Measurements from ENCODE around the gene TEPSIN. TPM values are rescaled to one million over a fixed set of nuclear protein-coding genes. Genes with fewer than 3 reads are reported as not detected.
A peak's percentile ranks its signal among the peaks of the same experiment; 100 is the strongest.

TEPSIN gene
- total RNA-seq, 4 donors from 2014 or later, result 15.5 to 32.9 (median 24.3) TPM

GRCh38 chr17:81286491-81287145, 47.8 kb upstream of the TEPSIN start:
- H3K27ac ChIP-seq, result peak overlapping the region; percentile 46 to 76 (median 68)
- H3K4me3 ChIP-seq, result no peak overlapping the region
- intact Hi-C loops (cut with DNase I; ENCODE audit: low total_unique reads), result no loop called here
- H3K27me3 ChIP-seq, result no peaks in the 10 kb centered on the region
- no peak for DNase-seq
- H3K36me3 ChIP-seq, result peaks cover 0 to 22% of the 10 kb centered on the region in 2 donors
- ATAC-seq, result no peak
- H3K4me1 ChIP-seq, result peaks cover 0 to 5% of the 10 kb centered on the region in 2 donors
- in situ Hi-C loops (cut with MboI; ENCODE audit: low sequenced_read_pairs in 4 of 4), result no loop called here
- TF ChIP-seq CTCF (IDR thresholded peaks at IDR 0.05 in 4 of 5, conservative IDR thresholded peaks at IDR 0.05 in 1 of 5) (no peak), POLR2A (IDR thresholded peaks at IDR 0.05) (no peak)
- no peaks in the 10 kb centered on the region for H3K9me3 ChIP-seq

GRCh38 chr17:81285894-81286293, 47.0 kb upstream of the TEPSIN start:
- Histone ChIP-seq H3K9me3 (no peaks in the 10 kb centered on the region), H3K27ac (peak overlapping the region; percentile 46 to 76 (median 68)), H3K4me1 (peaks cover 0 to 5% of the 10 kb centered on the region in 2 donors), H3K36me3 (peaks cover 0 to 23% of the 10 kb centered on the region in 2 donors), H3K27me3 (no peaks in the 10 kb centered on the region), H3K4me3 (peak overlapping the region; percentile 31 to 45 (median 40))
- intact Hi-C loops (cut with DNase I; ENCODE audit: low total_unique reads) (no loop called here), in situ Hi-C loops (cut with MboI; ENCODE audit: low sequenced_read_pairs in 4 of 4) (no loop called here)
- TF ChIP-seq CTCF (IDR thresholded peaks at IDR 0.05 in 4 of 5, conservative IDR thresholded peaks at IDR 0.05 in 1 of 5) (no peak), POLR2A (IDR thresholded peaks at IDR 0.05) (no peak)
- ATAC-seq (peak in 1 of 2 donors; percentile 18), DNase-seq (no peak)

- peak overlapping the region; percentile 31 to 45 (median 40) for H3K4me3 ChIP-seq
- DNase-seq (peak; percentile 51 to 57), ATAC-seq (peak; percentile 21 to 37)
- peaks cover 0 to 5% of the 10 kb centered on the region in 2 donors for H3K4me1 ChIP-seq
- intact Hi-C loops (cut with DNase I; ENCODE audit: low total_unique reads) (no loop called here), in situ Hi-C loops (cut with MboI; ENCODE audit: low sequenced_read_pairs in 4 of 4) (no loop called here)
- TF ChIP-seq POLR2A (IDR thresholded peaks at IDR 0.05) (no peak), CTCF (IDR thresholded peaks at IDR 0.05 in 4 of 5, conservative IDR thresholded peaks at IDR 0.05 in 1 of 5) (no peak)
- no peaks in the 10 kb centered on the region for H3K27me3 ChIP-seq
- H3K27ac ChIP-seq, result peak overlapping the region; percentile 46 to 76 (median 68)
- H3K36me3 ChIP-seq, result peaks cover 0 to 25% of the 10 kb centered on the region in 2 donors
- no peaks in the 10 kb centered on the region for H3K9me3 ChIP-seq
Measured at GRCh38 chr17:81285179-81285878, 46.5 kb upstream of the TEPSIN start.

- in situ Hi-C loops (cut with MboI; ENCODE audit: low sequenced_read_pairs in 4 of 4), result no loop called here
Measured at GRCh38 chr17:81282876-81283275, 44.0 kb upstream of the TEPSIN start.

More at GRCh38 chr17:81282876-81283275, 44.0 kb upstream of the TEPSIN start:
- no peak overlapping the region for H3K4me3 ChIP-seq
- H3K27ac ChIP-seq, result no peak overlapping the region
- H3K36me3 ChIP-seq, result peaks cover 0 to 25% of the 10 kb centered on the region in 2 donors
- H3K9me3 ChIP-seq, result no peaks in the 10 kb centered on the region
- no peaks in the 10 kb centered on the region for H3K27me3 ChIP-seq
- peaks cover 0 to 5% of the 10 kb centered on the region in 2 donors for H3K4me1 ChIP-seq
- TF ChIP-seq POLR2A (IDR thresholded peaks at IDR 0.05), result no peak
- no peak for TF ChIP-seq CTCF (IDR thresholded peaks at IDR 0.05 in 4 of 5, conservative IDR thresholded peaks at IDR 0.05 in 1 of 5)
- DNase-seq (no peak), ATAC-seq (no peak)
- intact Hi-C loops (cut with DNase I; ENCODE audit: low total_unique reads), result no loop called here
